AG04449 (cell line): Measurements from ENCODE around the gene NAP1L4.

Experiments
- CTCF ChIA-PET: fragments of 350-600 bp; formaldehyde crosslinking; extraction: SDS; loops from one replicate; lab custom pipeline; 2021; ENCODE audit warnings: antibody characterized with exemption; lab: Yijun Ruan, JAX
- POLR2A ChIA-PET: fragments of 400-600, 350-600 bp; formaldehyde crosslinking; extraction: SDS; loops from one replicate; lab custom pipeline; 2020; ENCODE audit warnings: antibody characterized with exemption, inconsistent platforms; lab: Yijun Ruan, JAX
- DNase-seq: peaks from one replicate; pipeline ENCODE4 v3.0.0-alpha.2; 2010; ENCODE audit warnings: low read depth, low spot score
- H3K4me3 ChIP-seq: 2 replicates; pipeline ENCODE4 v1.5.1; 2011; ENCODE audit warnings: low read depth, mild to moderate bottlenecking, control low read depth, low read length
- TF ChIP-seq, protein P1 (sequence below): IDR thresholded peaks from one replicate; pipeline ENCODE4 v1.5.1; 2011; ENCODE audit warnings: mild to moderate bottlenecking, moderate library complexity, low read length, control low read depth, inconsistent platforms; ENCODE audit not compliant: insufficient read depth; ENCODE audit errors: missing control alignments

NAP1L4 gene

DNA sequence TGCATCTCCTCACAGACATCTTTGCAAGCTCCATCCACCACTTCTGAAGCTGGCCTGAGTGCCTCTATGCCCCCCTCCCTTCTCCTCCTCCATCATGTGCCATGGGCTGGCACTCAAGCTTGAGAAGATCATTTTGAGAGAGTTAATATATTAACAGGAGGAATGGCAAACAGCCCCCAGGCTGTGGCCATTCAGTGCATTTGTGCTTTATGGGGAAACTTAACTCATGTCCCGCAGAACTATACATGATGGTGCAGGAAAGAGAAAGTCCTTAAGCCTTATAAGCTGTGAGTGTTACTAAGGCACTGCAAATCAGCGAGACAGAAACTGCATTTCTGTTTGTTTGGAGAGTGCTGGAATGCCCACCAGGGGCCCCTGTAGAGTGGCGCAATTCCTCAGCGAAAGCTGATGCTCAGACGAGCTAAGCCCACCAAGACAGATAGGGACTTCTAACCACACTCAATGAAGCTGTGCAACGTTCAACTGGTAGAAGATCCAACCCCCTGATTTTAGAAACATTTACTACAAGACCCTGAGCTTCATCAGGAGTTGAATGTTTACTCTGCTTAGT, 36.1 kb downstream of the NAP1L4 start:
- CTCF ChIA-PET, result interaction anchor here (2.0 to 3.1 kb wide), 2 partner anchors 19 to 20 kb away, joined by 5 to 12 read pairs; no protein-coding TSS in a partner anchor
- DNase-seq, result no peak
- no peak overlapping the region for H3K4me3 ChIP-seq
- POLR2A ChIA-PET, result no interaction called here
- TF ChIP-seq, protein P1, sequence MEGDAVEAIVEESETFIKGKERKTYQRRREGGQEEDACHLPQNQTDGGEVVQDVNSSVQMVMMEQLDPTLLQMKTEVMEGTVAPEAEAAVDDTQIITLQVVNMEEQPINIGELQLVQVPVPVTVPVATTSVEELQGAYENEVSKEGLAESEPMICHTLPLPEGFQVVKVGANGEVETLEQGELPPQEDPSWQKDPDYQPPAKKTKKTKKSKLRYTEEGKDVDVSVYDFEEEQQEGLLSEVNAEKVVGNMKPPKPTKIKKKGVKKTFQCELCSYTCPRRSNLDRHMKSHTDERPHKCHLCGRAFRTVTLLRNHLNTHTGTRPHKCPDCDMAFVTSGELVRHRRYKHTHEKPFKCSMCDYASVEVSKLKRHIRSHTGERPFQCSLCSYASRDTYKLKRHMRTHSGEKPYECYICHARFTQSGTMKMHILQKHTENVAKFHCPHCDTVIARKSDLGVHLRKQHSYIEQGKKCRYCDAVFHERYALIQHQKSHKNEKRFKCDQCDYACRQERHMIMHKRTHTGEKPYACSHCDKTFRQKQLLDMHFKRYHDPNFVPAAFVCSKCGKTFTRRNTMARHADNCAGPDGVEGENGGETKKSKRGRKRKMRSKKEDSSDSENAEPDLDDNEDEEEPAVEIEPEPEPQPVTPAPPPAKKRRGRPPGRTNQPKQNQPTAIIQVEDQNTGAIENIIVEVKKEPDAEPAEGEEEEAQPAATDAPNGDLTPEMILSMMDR, result no peak

DNA sequence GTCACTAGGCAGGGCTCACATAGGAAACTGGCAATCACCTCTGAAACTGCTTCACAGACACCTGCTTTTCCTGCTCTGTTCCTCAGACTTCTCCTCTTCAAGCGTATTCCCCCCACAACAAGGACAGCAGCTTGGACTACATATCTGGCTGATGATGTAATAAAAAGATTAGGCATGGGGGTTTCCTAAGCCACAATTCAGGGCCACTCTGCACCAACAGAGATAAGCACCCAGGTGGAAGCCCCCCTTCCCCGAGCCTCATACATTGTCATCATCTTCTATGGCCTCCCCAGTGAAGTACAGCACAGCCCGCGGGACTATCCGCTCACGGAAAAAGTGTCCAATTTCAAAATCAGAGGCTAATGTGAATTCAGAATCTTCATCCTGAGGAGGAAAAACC, 37.9 kb downstream of the NAP1L4 start:
- CTCF ChIA-PET, result interaction anchor here (1.0 to 4.7 kb wide), 4 partner anchors 21 to 62 kb away, joined by 3 to 25 read pairs (median 5); partner anchors contain the start of gene PHLDA2
- no peak overlapping the region for H3K4me3 ChIP-seq
- TF ChIP-seq, protein P1, result no peak
- POLR2A ChIA-PET, result no interaction called here
- no peak for DNase-seq

DNA sequence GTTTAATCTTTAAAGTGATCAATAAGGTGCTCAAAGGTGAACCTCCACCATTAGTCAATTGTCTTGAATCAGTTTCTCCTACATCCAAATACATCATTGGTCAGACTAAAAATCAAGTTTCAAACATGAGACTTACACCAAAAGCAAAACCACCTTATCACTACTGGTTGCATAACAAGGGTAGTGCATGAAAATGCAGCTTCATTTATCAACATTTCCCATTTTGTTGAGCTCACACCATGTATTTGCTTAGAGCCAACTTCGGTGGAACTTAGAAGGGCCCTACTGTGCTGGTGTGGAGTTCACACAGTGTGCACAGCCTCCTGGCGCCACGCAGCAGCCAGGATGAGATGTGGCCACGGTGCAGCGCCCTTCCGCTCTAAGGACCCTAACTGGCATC, 39.8 kb downstream of the NAP1L4 start:
- TF ChIP-seq, protein P1, result no peak
- ChIA-PET CTCF (interaction anchor here (1.1 to 4.7 kb wide), 3 partner anchors 22 to 419 kb away, joined by 3 to 25 read pairs (median 5); partner anchors contain the start of gene PHLDA2), POLR2A (no interaction called here)
- H3K4me3 ChIP-seq, result no peak overlapping the region
- DNase-seq, result no peak

DNA sequence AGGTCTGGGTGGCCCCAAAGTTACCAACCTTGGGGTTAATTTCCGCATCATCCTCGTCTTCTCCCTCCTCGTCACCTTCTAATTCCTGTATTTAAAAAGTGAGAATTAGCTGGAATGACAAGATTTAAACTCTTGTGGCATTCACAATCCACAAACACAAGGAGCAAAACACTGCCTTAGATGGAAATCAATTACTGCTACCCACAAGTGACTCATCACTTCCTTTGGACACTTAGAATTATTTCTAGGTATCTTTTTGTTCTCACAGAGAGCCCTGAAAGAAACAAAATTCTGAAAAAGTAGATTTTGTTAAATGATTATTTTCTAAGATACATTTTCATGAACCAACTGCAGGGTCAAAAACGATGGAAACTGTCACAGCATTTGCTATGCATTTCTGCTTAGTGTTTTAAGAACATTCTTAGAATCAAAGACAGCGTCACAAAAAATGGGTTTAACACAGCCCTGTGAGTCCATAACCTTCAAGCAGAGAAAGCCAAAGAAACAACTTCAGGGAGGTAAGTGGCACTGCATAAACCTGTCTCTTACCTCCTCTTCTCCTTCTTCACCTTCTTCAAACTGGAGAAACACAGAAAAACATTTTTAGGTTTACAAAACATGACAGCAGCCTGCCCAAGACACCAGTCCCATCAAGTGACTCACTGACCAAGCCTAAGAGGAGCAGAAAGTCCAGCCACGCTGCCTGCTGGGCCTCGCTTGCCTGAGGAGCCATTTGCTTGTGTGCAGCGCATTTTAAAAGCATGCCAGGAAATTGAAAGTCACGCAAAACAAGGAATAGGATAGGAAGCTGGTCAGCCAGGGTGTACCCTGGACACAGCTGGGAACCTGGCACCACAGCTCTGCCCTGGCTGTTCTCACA, 40.7 kb downstream of the NAP1L4 start:
- TF ChIP-seq, protein P1, result no peak
- POLR2A ChIA-PET, result no interaction called here
- CTCF ChIA-PET, result interaction anchor here (1.1 to 4.7 kb wide), 2 partner anchors 22 to 419 kb away, joined by 3 to 25 read pairs; partner anchors contain the start of gene PHLDA2

DNA sequence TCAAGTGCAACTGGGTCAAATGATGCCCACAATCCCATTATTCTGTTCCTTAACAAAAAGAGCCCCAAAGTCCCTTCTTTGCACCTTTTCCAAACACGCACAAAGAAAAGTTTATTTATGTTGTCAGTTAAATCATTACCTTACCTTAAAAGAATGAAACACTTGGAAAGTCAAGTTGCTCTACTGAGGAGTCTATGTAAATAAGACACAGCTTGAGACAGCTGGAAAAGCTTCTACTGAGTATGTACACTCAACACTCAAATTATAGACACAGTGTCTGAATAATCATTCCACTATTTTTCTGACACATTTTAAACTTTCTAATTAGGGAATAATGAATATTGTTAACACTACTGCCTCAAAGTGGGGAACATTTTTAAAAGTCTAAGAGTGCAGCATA, 41.3 kb downstream of the NAP1L4 start:
- no peak overlapping the region for H3K4me3 ChIP-seq
- DNase-seq, result no peak
- POLR2A ChIA-PET, result no interaction called here
- CTCF ChIA-PET, result interaction anchor here (4.7 kb wide), 1 partner anchor 21 kb away, joined by 25 read pairs; the partner anchor contains the start of gene PHLDA2
- TF ChIP-seq, protein P1, result no peak

More for the DNA sequence above, 40.7 kb downstream of the NAP1L4 start:
- DNase-seq, result no peak
- no peak overlapping the region for H3K4me3 ChIP-seq

DNA sequence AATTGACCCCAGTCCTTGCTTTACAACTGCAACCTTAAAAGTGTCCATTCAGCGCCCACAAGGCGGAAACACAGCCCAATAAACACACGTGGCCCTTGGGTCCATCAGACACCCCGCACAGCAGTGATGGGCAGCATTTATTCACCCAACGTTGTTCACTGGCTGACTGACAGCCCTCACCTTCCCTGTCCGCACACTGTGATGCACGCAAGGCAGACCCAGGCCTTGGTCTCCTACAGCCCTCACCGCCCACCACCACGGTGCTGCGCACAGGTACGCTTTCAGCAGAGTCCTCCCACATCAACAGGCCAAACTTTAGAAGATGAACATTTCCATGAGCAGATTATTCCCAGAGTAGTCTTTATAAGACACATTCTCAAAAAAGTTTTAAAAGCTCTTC, 42.2 kb downstream of the NAP1L4 start:
- ChIA-PET CTCF (no interaction called here), POLR2A (no interaction called here)
- TF ChIP-seq, protein P1, result no peak
- DNase-seq, result no peak
- no peak overlapping the region for H3K4me3 ChIP-seq
